GM21619 (cell line): ENCODE results near the gene PLVAP.
"Not testable (repeated sequence)": the region's sequence is repeated elsewhere in the genome, so short reads cannot be mapped to it uniquely, and the experiment has no call there.

ENCODE experiments used
- ATAC-seq: cut with Tn5 transposase; IDR thresholded peaks from one replicate; pipeline ENCODE4 v1.9.1; 2021; ENCODE audit not compliant: unreplicated experiment

The PLVAP gene

GRCh38 chr19:17402982-17403855 is 26.1 kb upstream of the PLVAP start:
- ATAC-seq = no peak

GRCh38 chr19:17401628-17402027 is 24.5 kb upstream of the PLVAP start:
- ATAC-seq = no peak

GRCh38 chr19:17398902-17399527 is 21.9 kb upstream of the PLVAP start:
- no peak for ATAC-seq

DNA sequence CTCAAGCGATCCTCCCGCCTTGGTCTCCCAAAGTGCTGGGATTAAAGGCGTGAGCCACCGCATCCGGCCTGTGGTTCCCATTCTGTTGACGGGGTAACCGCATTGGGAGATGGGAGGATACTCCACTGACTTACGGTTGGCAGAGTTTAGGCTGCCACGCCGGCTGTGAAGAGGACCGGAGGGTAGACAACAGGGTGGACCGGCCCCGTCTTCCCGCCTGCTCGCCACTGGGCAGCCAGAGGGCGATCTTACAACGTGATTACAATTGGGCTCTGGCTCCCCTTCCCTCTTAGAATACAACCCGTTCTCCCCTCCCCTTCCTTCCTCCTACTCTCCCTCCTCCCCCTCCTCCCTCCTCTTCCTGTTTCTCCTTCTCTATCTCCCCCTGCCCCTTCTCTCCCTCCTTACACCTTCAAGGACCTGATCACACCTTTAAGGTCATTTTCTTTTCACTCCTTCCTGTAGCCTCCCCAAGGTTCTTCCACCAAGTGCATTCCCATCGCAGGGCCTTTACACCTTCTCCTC is 17.8 kb upstream of the PLVAP start:
- no peak for ATAC-seq

DNA sequence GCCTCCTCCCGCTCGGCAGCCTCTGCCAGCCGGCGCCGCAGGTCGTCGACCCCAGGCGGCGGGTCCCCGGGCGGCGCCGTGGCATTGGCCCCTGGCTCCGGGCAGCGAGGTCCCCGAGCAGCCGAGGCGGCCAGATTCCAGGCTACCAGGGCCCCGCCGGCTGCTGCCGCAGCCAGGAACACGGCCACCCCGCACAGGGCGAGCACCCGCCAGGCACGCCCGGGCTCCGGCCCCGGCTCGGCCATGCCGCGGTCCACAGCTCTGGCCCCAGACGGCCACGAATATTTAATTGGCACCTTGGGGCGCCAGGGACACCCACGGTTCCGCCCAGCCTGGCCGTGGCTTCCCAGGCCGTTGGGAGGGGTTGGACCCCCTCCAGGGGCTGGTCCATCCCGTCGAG is 16.8 kb upstream of the PLVAP start, which contains the start of gene CCDC194:
Gene CCDC194, minus strand, starts transcription at position 283 of the 400 bp plus-strand sequence. Its CDS starts 38 bp downstream, at position 245.
- ATAC-seq = no peak

DNA sequence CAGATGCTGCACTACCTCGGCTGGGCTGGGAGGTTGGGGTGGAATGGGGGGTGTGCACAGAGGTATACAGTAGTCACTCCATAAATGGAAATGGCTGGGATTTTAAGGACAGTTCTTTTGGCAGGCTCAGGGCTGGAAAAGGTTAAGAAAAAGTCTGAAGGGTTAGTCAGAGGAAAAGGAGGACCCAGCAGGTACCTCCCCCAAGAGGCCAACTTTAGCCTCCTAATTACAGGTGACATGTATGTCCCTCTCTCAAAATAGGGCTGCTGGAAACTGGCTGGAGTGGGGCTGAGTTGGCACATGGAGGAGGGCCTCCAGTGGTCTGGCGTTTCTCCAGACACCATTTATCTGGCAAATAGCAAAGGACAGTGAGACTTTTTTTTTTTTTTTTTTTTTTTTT is 15.9 kb upstream of the PLVAP start:
- no peak for ATAC-seq

GRCh38 chr19:17391371-17392151 is 14.4 kb upstream of the PLVAP start:
- no peak for ATAC-seq

- peak; percentile 81 for ATAC-seq
Measured at GRCh38 chr19:17390665-17391370, 13.7 kb upstream of the PLVAP start.

DNA sequence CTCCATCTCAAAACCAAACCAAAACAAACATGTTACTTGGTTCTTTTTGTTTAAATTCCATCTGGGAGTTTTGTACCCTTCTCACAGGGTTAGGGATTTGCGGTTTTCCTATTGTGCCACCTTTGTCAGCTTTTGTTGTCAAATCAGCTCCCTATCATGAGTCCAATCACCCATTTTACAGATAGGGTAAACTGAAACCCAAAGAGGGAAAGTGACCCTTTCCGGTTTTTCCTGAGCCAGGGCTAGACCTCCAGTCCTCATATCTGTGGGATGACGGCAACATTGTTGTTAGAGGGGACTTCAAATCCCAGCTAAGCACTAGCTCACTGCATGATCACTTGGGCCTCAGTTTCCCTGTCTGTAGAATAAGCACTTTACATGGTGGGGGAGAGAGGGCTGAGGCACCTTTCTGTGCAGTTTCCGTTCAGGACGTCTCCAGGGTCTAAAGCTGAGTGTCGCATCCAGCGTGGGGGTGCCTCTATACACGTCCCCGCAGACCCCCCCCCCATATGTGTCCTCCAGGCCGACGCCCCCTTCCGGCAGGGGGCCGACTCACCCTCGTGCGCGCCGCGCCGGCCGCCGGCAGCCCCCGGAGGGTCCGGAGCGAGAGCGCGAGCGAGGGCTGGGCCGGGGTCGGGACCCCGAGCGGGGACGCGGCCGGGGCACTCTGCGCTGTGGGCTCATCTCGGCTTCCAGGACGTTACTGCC is 13.0 kb upstream of the PLVAP start:
- ATAC-seq = no peak

DNA sequence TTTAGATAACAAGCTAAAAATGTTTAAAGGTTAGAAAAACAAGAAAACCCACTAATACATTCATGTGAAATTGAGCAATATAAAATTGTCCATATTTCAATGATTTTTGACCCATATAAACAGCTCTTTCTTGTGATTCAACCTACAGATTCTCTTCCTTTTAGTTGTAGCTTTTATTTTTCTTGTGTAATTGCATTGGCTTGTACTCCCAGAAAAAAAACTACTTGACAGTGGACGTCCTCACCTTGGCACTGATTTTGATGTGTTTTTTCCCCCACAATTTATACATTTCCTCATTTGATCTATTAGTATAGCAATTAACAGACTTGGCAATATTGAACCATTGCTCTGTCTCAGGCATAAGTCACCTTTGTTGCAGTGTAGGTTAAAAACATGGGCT is 12.1 kb upstream of the PLVAP start:
- ATAC-seq = no peak

DNA sequence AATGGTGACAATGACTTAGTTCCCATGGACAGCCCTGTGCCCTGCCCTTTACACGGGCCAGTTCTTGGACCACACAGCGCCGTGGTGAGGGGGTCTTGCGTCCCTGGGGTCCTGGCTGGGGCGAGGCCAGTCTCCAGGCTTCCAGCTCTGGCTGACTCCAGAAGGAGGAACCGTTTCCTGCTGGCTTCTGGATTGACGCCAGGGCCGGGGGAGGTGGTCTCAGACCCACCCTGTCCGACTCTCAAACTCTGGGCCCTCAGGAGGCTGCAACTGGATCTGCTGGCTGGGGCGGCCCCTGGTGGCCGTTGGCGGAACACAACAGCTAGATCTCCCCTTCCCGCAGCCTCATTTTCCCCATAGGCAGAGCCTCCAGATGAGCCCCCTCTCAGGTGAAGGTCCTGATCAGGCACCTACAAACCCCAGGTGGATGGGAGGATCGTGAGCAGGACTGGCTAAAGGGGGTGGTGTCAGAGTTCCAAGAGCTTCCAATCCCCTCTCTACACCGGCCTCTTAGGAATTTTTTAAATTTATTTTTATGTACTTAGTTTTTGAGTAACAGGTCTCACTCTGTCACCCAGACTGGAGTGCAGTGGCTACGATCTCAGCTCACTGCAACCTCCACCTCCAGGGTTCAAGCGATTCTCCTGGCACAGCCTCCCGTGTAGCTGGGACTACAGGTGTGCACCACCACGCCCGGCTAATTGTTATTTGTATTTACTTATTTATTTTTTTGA is 8.9 kb upstream of the PLVAP start:
- no peak for ATAC-seq

GRCh38 chr19:17380426-17381138 is 3.4 kb upstream of the PLVAP start:
- no peak for ATAC-seq

DNA sequence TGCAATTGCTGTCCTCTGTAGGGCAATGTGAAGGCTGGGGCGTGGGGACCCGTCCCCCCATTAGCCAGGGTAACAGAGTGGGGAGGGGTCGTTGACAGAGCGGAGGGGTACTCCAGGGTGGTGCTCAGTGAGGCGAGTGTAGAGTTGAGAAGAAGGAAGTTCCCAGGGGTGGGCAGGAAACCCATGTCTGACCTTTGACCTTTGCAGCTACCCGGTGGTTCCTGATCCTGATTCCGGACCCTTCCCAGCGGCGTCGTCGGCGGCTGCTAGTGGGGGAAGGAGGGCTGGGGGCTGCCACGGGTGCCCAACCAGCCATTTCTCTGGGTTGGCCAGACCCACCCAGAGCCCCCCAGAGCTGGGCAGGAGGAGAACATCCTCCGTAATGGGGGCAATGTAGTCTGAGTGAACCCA is 2.1 kb upstream of the PLVAP start:
- no peak for ATAC-seq

GRCh38 chr19:17378271-17378670 is 1.1 kb upstream of the PLVAP start:
- ATAC-seq = no peak

DNA sequence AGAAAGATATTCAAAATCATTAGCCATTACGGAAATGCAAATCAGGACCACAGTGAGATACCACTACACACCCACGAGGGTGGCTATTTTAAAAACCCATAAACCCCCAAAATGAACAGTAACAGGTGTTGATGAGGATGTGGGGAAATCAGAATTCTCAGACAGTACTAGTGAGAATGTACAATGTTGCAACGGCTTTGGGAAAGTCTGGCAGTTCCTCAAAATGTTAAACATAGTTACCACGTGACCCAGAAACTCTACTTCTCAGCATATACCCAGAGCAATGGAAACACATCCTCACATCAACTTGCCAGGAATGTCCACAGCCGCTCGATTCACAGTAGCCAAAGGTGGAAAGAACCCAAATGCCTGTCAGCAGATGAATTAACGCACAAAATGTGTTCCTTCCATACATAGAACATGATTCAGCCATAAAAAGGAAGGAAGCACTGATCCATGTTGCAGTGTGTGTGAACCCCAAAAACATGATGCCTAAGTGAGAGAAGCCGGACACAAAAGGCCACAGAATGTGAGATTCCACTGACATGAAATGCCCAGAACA is 7.0 kb downstream of the PLVAP start:
- ATAC-seq = peak; percentile 78

GRCh38 chr19:17365361-17365760 is 11.8 kb downstream of the PLVAP start:
- no peak for ATAC-seq

GRCh38 chr19:17363852-17364605 is 13.1 kb downstream of the PLVAP start:
- ATAC-seq = not testable (repeated sequence)
